Kidney epithelial cell (primary cell): ENCODE measurements around the gene NCMAP. TPM values are rescaled to one million over a fixed set of nuclear protein-coding genes. Genes with fewer than 3 reads are reported as not detected.

ENCODE experiments used
- DNase-seq: peaks from one replicate; pipeline ENCODE4 v3.0.0-alpha.2; 2010; ENCODE audit warnings: low read depth
- H3K27me3 ChIP-seq: 2 replicates; pipeline ENCODE4 v1.6.0; 2011; ENCODE audit warnings: low read length; ENCODE audit not compliant: control insufficient read depth, insufficient read depth
- H3K36me3 ChIP-seq: 2 replicates; pipeline ENCODE4 v1.5.1; 2011; ENCODE audit warnings: low read length; ENCODE audit not compliant: control insufficient read depth, insufficient read depth
- H3K4me3 ChIP-seq: 2 replicates; pipeline ENCODE4 v1.5.1; 2011; ENCODE audit warnings: low read depth, mild to moderate bottlenecking, control low read depth, low read length
- CTCF ChIP-seq: IDR thresholded peaks from 2 replicates; pipeline ENCODE4 v1.5.1; 2011; ENCODE audit warnings: mild to moderate bottlenecking, moderate library complexity, low read length, control low read depth, inconsistent platforms; ENCODE audit not compliant: insufficient read depth, poor library complexity, severe bottlenecking
- total RNA-seq: library from RNA; depleted of rRNA; stranded (reverse); fragments of >200 nt; gene quantifications from 2 replicates; pipeline ENCODE4 v1.2.3, GENCODE V29; 2015

Gene NCMAP
- total RNA-seq, 1 donor from 2014 or later: 1.5 TPM

GRCh38 chr1:24578846-24579245, 23.0 kb downstream of the NCMAP start:
- no peak for TF ChIP-seq CTCF
- H3K27me3 ChIP-seq: no peaks in the 10 kb centered on the region
- no peaks in the 10 kb centered on the region for H3K36me3 ChIP-seq
- no peak overlapping the region for H3K4me3 ChIP-seq
- no peak for DNase-seq

- H3K4me3 ChIP-seq: no peak overlapping the region
- no peak for TF ChIP-seq CTCF
- H3K36me3 ChIP-seq: no peaks in the 10 kb centered on the region
These were observed 24.9 kb downstream of the NCMAP start for GRCh38 chr1:24580756-24581155.

GRCh38 chr1:24584171-24584647, 28.3 kb downstream of the NCMAP start:
- H3K36me3 ChIP-seq: no peaks in the 10 kb centered on the region
- no peak for TF ChIP-seq CTCF
- no peak for DNase-seq
- no peaks in the 10 kb centered on the region for H3K27me3 ChIP-seq
- H3K4me3 ChIP-seq: no peak overlapping the region

More at GRCh38 chr1:24580756-24581155, 24.9 kb downstream of the NCMAP start:
- no peaks in the 10 kb centered on the region for H3K27me3 ChIP-seq
- DNase-seq: no peak

- Histone ChIP-seq H3K27me3 (no peaks in the 10 kb centered on the region), H3K36me3 (no peaks in the 10 kb centered on the region), H3K4me3 (no peak overlapping the region)
- TF ChIP-seq CTCF: no peak
- no peak for DNase-seq
These were observed 30.2 kb downstream of the NCMAP start for GRCh38 chr1:24586119-24586518.

GRCh38 chr1:24586970-24587820, 31.3 kb downstream of the NCMAP start:
- TF ChIP-seq CTCF: peak; percentile 76
- no peaks in the 10 kb centered on the region for H3K27me3 ChIP-seq
- DNase-seq: no peak
- no peak overlapping the region for H3K4me3 ChIP-seq
- no peaks in the 10 kb centered on the region for H3K36me3 ChIP-seq

GRCh38 chr1:24588573-24588972, 32.7 kb downstream of the NCMAP start:
- H3K36me3 ChIP-seq: no peaks in the 10 kb centered on the region
- H3K27me3 ChIP-seq: no peaks in the 10 kb centered on the region
- no peak overlapping the region for H3K4me3 ChIP-seq
- DNase-seq: no peak
- no peak for TF ChIP-seq CTCF
